K562 (cell line): Measurements from ENCODE around the gene CHAF1A. TPM values are rescaled to one million over a fixed set of nuclear protein-coding genes. Genes with fewer than 3 reads are reported as not detected.
A peak's percentile ranks its signal among the peaks of the same experiment; 100 is the strongest.

ENCODE experiments used
- ETS2 ChIP-seq: IDR thresholded peaks from 2 replicates; pipeline ENCODE4 v1.6.1; 2016; ENCODE audit warnings: borderline replicate concordance, missing genetic modification characterization, mild to moderate bottlenecking, moderate library complexity, missing compliant biosample characterization; ENCODE audit not compliant: poor library complexity, severe bottlenecking
- FOXA3 ChIP-seq, 2 experiments: fragments of 450-650 bp in 1 of 2; sonication (generic) in 1 of 2; formaldehyde crosslinking; IDR thresholded peaks in 1 of 2; conservative IDR thresholded peaks in 1 of 2; 2 replicates each; pipeline versions ENCODE4 v1.4.0 to v1.8.0; 2020 to 2022; ENCODE audit warnings: mild to moderate bottlenecking in 2 of 2, missing genetic modification reagents in 1 of 2
- HNRNPH1 ChIP-seq: fragments of 200-400 bp; formaldehyde crosslinking; optimal IDR thresholded peaks from 2 replicates; pipeline ENCODE3; 2017; ENCODE audit warnings: low read depth, mild to moderate bottlenecking, low read length, moderate library complexity
- KDM2B ChIP-seq: fragments of 250-450 bp; sonication (Bioruptor Pico); IDR thresholded peaks from 2 replicates; pipeline ENCODE4 v1.8.0; 2021; ENCODE audit warnings: mild to moderate bottlenecking, moderate library complexity
- NR2C1 ChIP-seq, 2 experiments: fragments of 450-650 bp; IDR thresholded peaks; 2 replicates each; pipeline ENCODE4 v1.6.1; 2017; ENCODE audit warnings: mild to moderate bottlenecking in 2 of 2, antibody characterized with exemption in 1 of 2, inconsistent platforms in 1 of 2, missing compliant biosample characterization in 1 of 2, missing genetic modification characterization in 1 of 2
- PHF21A ChIP-seq: fragments of 450-650 bp; IDR thresholded peaks from 2 replicates; pipeline ENCODE4 v1.6.1; 2017; ENCODE audit warnings: low read depth, borderline replicate concordance
- RBM17 ChIP-seq: fragments of 200-400 bp; formaldehyde crosslinking; IDR thresholded peaks from 2 replicates; pipeline ENCODE4 v1.6.1; 2017; ENCODE audit warnings: low read depth, mild to moderate bottlenecking, low read length, borderline replicate concordance
- RREB1 ChIP-seq: fragments of 250-450 bp; sonication (Bioruptor Pico); IDR thresholded peaks from 2 replicates; pipeline ENCODE4 v1.4.0; 2020
- SMAD1 ChIP-seq: fragments of 150-350 bp; IDR thresholded peaks from 2 replicates; pipeline ENCODE4 v1.6.1; 2014; ENCODE audit warnings: low read length, low read depth; ENCODE audit not compliant: partially characterized antibody
- ZNF134 ChIP-seq: fragments of 250-450 bp; sonication (Bioruptor Pico); conservative IDR thresholded peaks from 2 replicates; pipeline ENCODE4 v1.4.0; 2020
- ZNF174 ChIP-seq: fragments of 250-450 bp; sonication (Bioruptor Pico); IDR thresholded peaks from 2 replicates; pipeline ENCODE4 v1.4.0; 2020; ENCODE audit warnings: mild to moderate bottlenecking
- ZNF668 ChIP-seq: fragments of 250-450 bp; sonication (Bioruptor Pico); IDR thresholded peaks from 2 replicates; pipeline ENCODE4 v1.8.0; 2022; ENCODE audit warnings: mild to moderate bottlenecking, inconsistent platforms
- ZSCAN32 ChIP-seq: fragments of 450-650 bp; formaldehyde crosslinking; IDR thresholded peaks from 2 replicates; pipeline ENCODE4 v1.4.0; 2020; ENCODE audit warnings: mild to moderate bottlenecking, moderate library complexity
- polyA plus RNA-seq, 8 experiments: library from polyadenylated mRNA; depleted of rRNA in 4 of 8; stranded (reverse) in 5 of 8; unstranded in 3 of 8; fragments of >200 nt; fragmentation: Nextera tagmentation in 2 of 8; fragmentation: Illumina TruSeq in 1 of 8; extraction: Ambion mirVana in 2 of 8; extraction: Trizol in 1 of 8; gene quantifications; 2 replicates each; pipeline versions ENCODE4 v1.2.1 to v1.2.3, GENCODE V29; 2011 to 2014; ENCODE audit warnings: inconsistent platforms in 1 of 8, missing spikeins in 1 of 8
- total RNA-seq, 7 experiments: library from RNA; depleted of rRNA in 6 of 7; stranded (reverse); fragments of >200 nt in 6 of 7; fragmentation: Illumina TruSeq in 2 of 7; extraction: Trizol in 2 of 7; gene quantifications; 2 replicates each; pipeline versions ENCODE4 v1.2.1 to v1.2.3, GENCODE V29; 2011 to 2021; ENCODE audit warnings: low replicate concordance in 1 of 7
- TF ChIP-seq, protein P1 (sequence below): fragments of 200-800 bp; sonication (Bioruptor generic); IDR thresholded peaks from 2 replicates; pipeline ENCODE4 v1.6.1; 2017; ENCODE audit warnings: missing genetic modification characterization, missing compliant biosample characterization
- TF ChIP-seq, protein P2 (sequence below): fragments of 250-450 bp; sonication (Bioruptor Pico); IDR thresholded peaks from 2 replicates; pipeline ENCODE4 v1.8.0; 2022; ENCODE audit warnings: moderate library complexity, mild to moderate bottlenecking, inconsistent platforms
- TF ChIP-seq, protein P3 (sequence below): fragments of 450-650 bp; formaldehyde crosslinking; IDR thresholded peaks from 2 replicates; pipeline ENCODE4 v1.4.0; 2022; ENCODE audit warnings: missing genetic modification characterization

Gene CHAF1A
- total and polyA plus RNA-seq, 9 of the 15 experiments (the other 6 are each of a cell fraction or from before 2014, with no cell fraction given) = 1.6 to 86.9 (median 45.2) TPM

GRCh38 chr19:4400135-4400936 is 2.1 kb upstream of the CHAF1A start, which contains the start of gene SH3GL1 (continued):
- TF ChIP-seq NR2C1 (IDR thresholded peaks at IDR 0.05) = peak; percentile 56; the same call in 1 of the 2 replicates
- TF ChIP-seq NR2C1 (tag; IDR thresholded peaks at IDR 0.05) = 0 out of 2 replicates have a peak, but pooled peaks have one; percentile 34
- TF ChIP-seq ZNF134 (CRISPR knock-in tag) = no peak
- no peak for TF ChIP-seq PHF21A
- TF ChIP-seq RBM17 = no peak
- TF ChIP-seq SMAD1 = no peak
- no peak for TF ChIP-seq HNRNPH1
- no peak for TF ChIP-seq ZNF668 (CRISPR knock-in tag)
- TF ChIP-seq, protein P1, sequence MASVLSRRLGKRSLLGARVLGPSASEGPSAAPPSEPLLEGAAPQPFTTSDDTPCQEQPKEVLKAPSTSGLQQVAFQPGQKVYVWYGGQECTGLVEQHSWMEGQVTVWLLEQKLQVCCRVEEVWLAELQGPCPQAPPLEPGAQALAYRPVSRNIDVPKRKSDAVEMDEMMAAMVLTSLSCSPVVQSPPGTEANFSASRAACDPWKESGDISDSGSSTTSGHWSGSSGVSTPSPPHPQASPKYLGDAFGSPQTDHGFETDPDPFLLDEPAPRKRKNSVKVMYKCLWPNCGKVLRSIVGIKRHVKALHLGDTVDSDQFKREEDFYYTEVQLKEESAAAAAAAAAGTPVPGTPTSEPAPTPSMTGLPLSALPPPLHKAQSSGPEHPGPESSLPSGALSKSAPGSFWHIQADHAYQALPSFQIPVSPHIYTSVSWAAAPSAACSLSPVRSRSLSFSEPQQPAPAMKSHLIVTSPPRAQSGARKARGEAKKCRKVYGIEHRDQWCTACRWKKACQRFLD = peak; percentile 98
- TF ChIP-seq ETS2 (tag) = no peak
- TF ChIP-seq, protein P2, sequence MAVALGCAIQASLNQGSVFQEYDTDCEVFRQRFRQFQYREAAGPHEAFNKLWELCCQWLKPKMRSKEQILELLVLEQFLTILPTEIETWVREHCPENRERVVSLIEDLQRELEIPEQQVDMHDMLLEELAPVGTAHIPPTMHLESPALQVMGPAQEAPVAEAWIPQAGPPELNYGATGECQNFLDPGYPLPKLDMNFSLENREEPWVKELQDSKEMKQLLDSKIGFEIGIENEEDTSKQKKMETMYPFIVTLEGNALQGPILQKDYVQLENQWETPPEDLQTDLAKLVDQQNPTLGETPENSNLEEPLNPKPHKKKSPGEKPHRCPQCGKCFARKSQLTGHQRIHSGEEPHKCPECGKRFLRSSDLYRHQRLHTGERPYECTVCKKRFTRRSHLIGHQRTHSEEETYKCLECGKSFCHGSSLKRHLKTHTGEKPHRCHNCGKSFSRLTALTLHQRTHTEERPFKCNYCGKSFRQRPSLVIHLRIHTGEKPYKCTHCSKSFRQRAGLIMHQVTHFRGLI (CRISPR knock-in tag) = no peak
- TF ChIP-seq ZNF174 (CRISPR knock-in tag) = no peak
- TF ChIP-seq RREB1 (CRISPR knock-in tag) = no peak
- no peak for TF ChIP-seq FOXA3 (CRISPR knock-in tag; conservative IDR thresholded peaks at IDR 0.05 in 1 of 2, IDR thresholded peaks at IDR 0.05 in 1 of 2)
- TF ChIP-seq KDM2B (CRISPR knock-in tag) = no peak
- TF ChIP-seq, protein P3, sequence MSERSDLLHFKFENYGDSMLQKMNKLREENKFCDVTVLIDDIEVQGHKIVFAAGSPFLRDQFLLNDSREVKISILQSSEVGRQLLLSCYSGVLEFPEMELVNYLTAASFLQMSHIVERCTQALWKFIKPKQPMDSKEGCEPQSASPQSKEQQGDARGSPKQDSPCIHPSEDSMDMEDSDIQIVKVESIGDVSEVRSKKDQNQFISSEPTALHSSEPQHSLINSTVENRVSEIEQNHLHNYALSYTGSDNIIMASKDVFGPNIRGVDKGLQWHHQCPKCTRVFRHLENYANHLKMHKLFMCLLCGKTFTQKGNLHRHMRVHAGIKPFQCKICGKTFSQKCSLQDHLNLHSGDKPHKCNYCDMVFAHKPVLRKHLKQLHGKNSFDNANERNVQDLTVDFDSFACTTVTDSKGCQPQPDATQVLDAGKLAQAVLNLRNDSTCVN = 0 out of 2 replicates have a peak, but pooled peaks have one; percentile 3
- TF ChIP-seq ZSCAN32 = no peak
